Upper lobe of right lung (tissue), 1 donor: ENCODE measurements around the gene DPP10. TPM values are rescaled to one million over a fixed set of nuclear protein-coding genes. Genes with fewer than 3 reads are reported as not detected.

ENCODE experiments used
- ATAC-seq: fragments of 200-7000 bp; cut with Tn5 transposase; one replicate; pipeline ENCODE4 v1.9.1; 2020; ENCODE audit warnings: mild to moderate bottlenecking, moderate library complexity
- DNase-seq: peaks from one replicate; pipeline ENCODE4 v3.0.0-alpha.2; 2020
- H3K27ac ChIP-seq: fragments of 200-600 bp; one replicate; pipeline ENCODE4 v1.8.0; 2022
- H3K27me3 ChIP-seq: fragments of 200-600 bp; one replicate; pipeline ENCODE4 v1.8.0; 2022; ENCODE audit warnings: mild to moderate bottlenecking
- H3K36me3 ChIP-seq: fragments of 200-600 bp; one replicate; pipeline ENCODE4 v1.8.0; 2022
- H3K4me1 ChIP-seq: fragments of 200-600 bp; one replicate; pipeline ENCODE4 v1.8.0; 2022
- H3K4me3 ChIP-seq: fragments of 200-600 bp; one replicate; pipeline ENCODE4 v1.8.0; 2022; ENCODE audit warnings: mild to moderate bottlenecking
- H3K9me3 ChIP-seq: fragments of 200-600 bp; one replicate; pipeline ENCODE4 v1.8.0; 2022
- CTCF ChIP-seq: fragments of 200-600 bp; IDR thresholded peaks from one replicate; pipeline ENCODE4 v1.8.0; 2022; ENCODE audit warnings: antibody characterized with exemption
- intact Hi-C: fragments of 100-400 bp; cut with DNase I; formaldehyde crosslinking; loops from one replicate; pipeline ENCODE4 v1.11.0; 2022
- total RNA-seq: library from RNA; stranded (reverse); fragmentation: NEBNext Ultra II Directional; extraction: Animal tissue kit (Norgen Biotek cat#: 25700); gene quantifications from one replicate; pipeline ENCODE4 v1.2.1, GENCODE V29; 2021
- donor health status: DM: no; HTN: yes; CAD: no; lungs with severe emphysema.

Gene DPP10
- total RNA-seq, 1 donor from 2014 or later, result 1.0 TPM

GRCh38 chr2:115285416-115285815 lies 843.0 kb downstream of the DPP10 start:
- DNase-seq (no peak), ATAC-seq (no peak)
- intact Hi-C loops, result no loop called here
- no peaks in the 10 kb centered on the region for H3K4me1 ChIP-seq
- no peaks in the 10 kb centered on the region for H3K27me3 ChIP-seq
- no peaks in the 10 kb centered on the region for H3K36me3 ChIP-seq
- no peak overlapping the region for H3K27ac ChIP-seq
- TF ChIP-seq CTCF, result no peak
- H3K4me3 ChIP-seq, result no peak overlapping the region
- no peaks in the 10 kb centered on the region for H3K9me3 ChIP-seq

DNA sequence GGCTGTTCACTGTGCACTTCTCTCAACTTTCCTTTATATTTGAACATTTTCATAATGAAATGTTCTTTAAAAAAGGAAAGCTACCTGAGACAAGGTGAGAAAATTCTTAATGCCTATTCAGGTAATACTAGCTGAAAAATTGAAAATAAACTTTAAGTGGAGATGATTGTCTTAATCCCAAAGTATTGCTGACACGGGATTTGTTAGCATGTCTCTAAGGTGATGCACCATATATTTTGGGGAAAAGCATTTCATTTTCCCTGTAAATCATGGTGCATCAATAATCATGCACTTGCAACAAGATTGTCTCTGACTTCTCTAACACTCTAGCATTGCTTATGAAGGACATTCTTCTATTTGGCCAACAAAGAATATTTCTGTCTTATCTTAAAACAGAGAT lies 848.0 kb downstream of the DPP10 start:
- H3K27me3 ChIP-seq, result no peaks in the 10 kb centered on the region
- ATAC-seq (no peak), DNase-seq (no peak)
- intact Hi-C loops, result no loop called here
- TF ChIP-seq CTCF, result no peak
- no peaks in the 10 kb centered on the region for H3K9me3 ChIP-seq
- no peaks in the 10 kb centered on the region for H3K4me1 ChIP-seq
- no peak overlapping the region for H3K27ac ChIP-seq
- H3K36me3 ChIP-seq, result no peaks in the 10 kb centered on the region
- no peak overlapping the region for H3K4me3 ChIP-seq

GRCh38 chr2:115292742-115293141 lies 850.3 kb downstream of the DPP10 start:
- DNase-seq (no peak), ATAC-seq (no peak)
- Histone ChIP-seq H3K36me3 (no peaks in the 10 kb centered on the region), H3K27ac (no peak overlapping the region), H3K4me3 (no peak overlapping the region), H3K27me3 (no peaks in the 10 kb centered on the region), H3K9me3 (no peaks in the 10 kb centered on the region), H3K4me1 (no peaks in the 10 kb centered on the region)
- no peak for TF ChIP-seq CTCF
- intact Hi-C loops, result no loop called here

DNA sequence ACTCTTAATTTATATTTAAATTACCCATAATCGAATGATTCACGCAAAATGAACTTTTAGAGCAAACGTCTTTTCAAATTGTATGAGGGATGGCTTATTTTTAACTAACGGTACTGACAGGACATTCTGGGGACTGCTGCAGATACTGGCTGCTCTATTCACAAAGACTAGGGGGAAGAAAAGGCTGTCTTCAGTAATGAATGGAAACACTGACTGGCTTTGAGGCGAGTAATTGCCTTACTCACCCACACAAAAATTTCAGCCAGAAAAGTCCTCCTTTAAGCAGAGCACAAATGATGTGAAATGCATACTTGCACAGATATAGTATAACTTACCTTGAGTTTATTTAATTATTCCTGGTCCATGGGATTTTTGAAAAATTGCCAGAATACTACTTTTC lies 852.6 kb downstream of the DPP10 start:
- Histone ChIP-seq H3K36me3 (no peaks in the 10 kb centered on the region), H3K4me3 (no peak overlapping the region), H3K9me3 (no peaks in the 10 kb centered on the region), H3K4me1 (no peaks in the 10 kb centered on the region), H3K27me3 (no peaks in the 10 kb centered on the region), H3K27ac (no peak overlapping the region)
- no peak for ATAC-seq
- DNase-seq, result no peak
- no peak for TF ChIP-seq CTCF
- intact Hi-C loops, result no loop called here

DNA sequence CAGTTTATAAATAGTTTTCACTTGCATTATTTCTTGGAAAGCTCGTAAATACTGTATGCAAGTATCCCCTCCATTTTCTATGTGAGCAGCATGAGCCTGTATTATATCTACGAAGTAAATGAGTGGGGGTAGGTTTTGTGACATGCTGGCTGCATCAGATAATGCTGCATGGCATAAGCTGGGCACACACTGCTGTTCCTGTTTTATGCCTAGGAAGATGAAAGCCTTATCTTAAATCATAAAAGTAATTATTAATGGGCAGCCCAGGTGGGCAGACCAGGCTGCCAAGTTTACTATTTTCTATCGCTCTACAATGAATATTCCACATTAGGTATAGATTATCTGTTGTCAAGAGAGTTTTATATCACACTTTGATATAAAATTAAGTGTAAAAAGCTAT lies 854.6 kb downstream of the DPP10 start:
- DNase-seq (no peak), ATAC-seq (no peak)
- Histone ChIP-seq H3K27me3 (no peaks in the 10 kb centered on the region), H3K27ac (no peak overlapping the region), H3K4me3 (no peak overlapping the region), H3K9me3 (no peaks in the 10 kb centered on the region), H3K36me3 (no peaks in the 10 kb centered on the region), H3K4me1 (no peaks in the 10 kb centered on the region)
- TF ChIP-seq CTCF, result no peak
- intact Hi-C loops, result no loop called here

DNA sequence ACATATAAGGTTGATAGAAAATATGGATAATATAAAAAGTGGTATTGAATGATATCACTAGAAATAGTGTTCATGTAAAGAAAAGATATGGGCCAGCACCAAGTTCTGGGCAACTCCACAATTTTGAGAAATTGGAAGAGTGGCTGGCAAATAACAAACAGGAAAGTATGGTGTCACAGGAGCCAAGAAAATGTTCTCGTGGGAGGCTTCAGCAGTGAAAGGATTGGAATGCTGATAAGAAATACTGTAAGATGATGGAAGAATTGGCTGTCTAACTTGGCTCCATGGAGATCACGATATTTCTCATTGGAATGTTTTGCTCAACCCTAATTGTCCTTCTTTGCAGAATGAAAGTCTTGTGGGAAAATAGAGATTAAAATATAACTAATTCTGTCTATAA lies 856.8 kb downstream of the DPP10 start:
- no peak for ATAC-seq

More for the DNA sequence above, 856.8 kb downstream of the DPP10 start:
- H3K9me3 ChIP-seq, result no peaks in the 10 kb centered on the region
- H3K4me1 ChIP-seq, result no peaks in the 10 kb centered on the region
- no peak for DNase-seq
- no peak for TF ChIP-seq CTCF
- no peaks in the 10 kb centered on the region for H3K36me3 ChIP-seq
- intact Hi-C loops, result no loop called here
- H3K27ac ChIP-seq, result no peak overlapping the region
- H3K4me3 ChIP-seq, result no peak overlapping the region
- H3K27me3 ChIP-seq, result no peaks in the 10 kb centered on the region
